DND-41 (cell line): ENCODE results near the gene ROBO4.

Experiments used
- ATAC-seq: fragments of 200-7000 bp; cut with Tn5 transposase; 3 replicates; pipeline ENCODE4 v1.9.1; 2021; ENCODE audit warnings: low read depth; ENCODE audit not compliant: insufficient read depth
- DNase-seq: peaks from one replicate; pipeline ENCODE4 v3.0.0-alpha.2; 2020
- H2AFZ ChIP-seq: 2 replicates; pipeline ENCODE4 v1.6.0; 2012; ENCODE audit warnings: low read depth, low read length
- H3K27ac ChIP-seq: 2 replicates; pipeline ENCODE4 v1.5.1; 2012; ENCODE audit warnings: low read length, inconsistent platforms
- H3K27me3 ChIP-seq: fragments of 200-600 bp; sonication (generic); 2 replicates; pipeline ENCODE4 v1.6.0; 2012; ENCODE audit warnings: low read length, mild to moderate bottlenecking, inconsistent platforms; ENCODE audit not compliant: insufficient read depth, poor library complexity
- H3K36me3 ChIP-seq: 2 replicates; pipeline ENCODE4 v1.5.1; 2012; ENCODE audit warnings: low read length, inconsistent platforms; ENCODE audit not compliant: insufficient read depth
- H3K4me1 ChIP-seq: 2 replicates; pipeline ENCODE4 v1.5.1; 2012; ENCODE audit warnings: mild to moderate bottlenecking, low read length; ENCODE audit not compliant: insufficient read depth
- H3K4me2 ChIP-seq: 2 replicates; pipeline ENCODE4 v1.6.0; 2012; ENCODE audit warnings: mild to moderate bottlenecking, moderate library complexity, low read length, inconsistent platforms; ENCODE audit not compliant: insufficient read depth
- H3K4me3 ChIP-seq, 2 experiments: fragments of 200-600 bp in 1 of 2; shearing (Covaris generic) in 1 of 2; 2 replicates each; pipeline ENCODE4 v1.5.1; 2012 to 2016; ENCODE audit warnings: inconsistent platforms in 2 of 2, low read length in 2 of 2, mild to moderate bottlenecking in 2 of 2, low read depth in 1 of 2, moderate library complexity in 1 of 2
- H3K79me2 ChIP-seq: 2 replicates; pipeline ENCODE4 v1.6.0; 2012; ENCODE audit warnings: low read length, inconsistent platforms; ENCODE audit not compliant: insufficient read depth
- H3K9ac ChIP-seq: 2 replicates; pipeline ENCODE4 v1.6.0; 2012; ENCODE audit warnings: low read depth, mild to moderate bottlenecking, inconsistent platforms, low read length, moderate library complexity
- H3K9me3 ChIP-seq: 2 replicates; pipeline ENCODE4 v1.5.1; 2012; ENCODE audit warnings: low read length, moderate library complexity, mild to moderate bottlenecking, inconsistent platforms; ENCODE audit not compliant: insufficient read depth, severe bottlenecking
- H4K20me1 ChIP-seq: 2 replicates; pipeline ENCODE4 v1.6.0; 2012; ENCODE audit warnings: low read length; ENCODE audit not compliant: insufficient read depth
- CTCF ChIP-seq: IDR thresholded peaks from 2 replicates; pipeline ENCODE4 v1.5.1; 2012; ENCODE audit warnings: borderline replicate concordance, low read length, moderate library complexity, mild to moderate bottlenecking; ENCODE audit not compliant: poor library complexity, severe bottlenecking; ENCODE audit errors: extremely low read depth
- EZH2 ChIP-seq: IDR thresholded peaks from 3 replicates; pipeline ENCODE4 v1.6.1; 2012; ENCODE audit warnings: borderline replicate concordance, low read depth, mild to moderate bottlenecking, moderate library complexity, low read length, inconsistent platforms; ENCODE audit not compliant: severe bottlenecking

The ROBO4 gene

GRCh38 chr11:124843616-124843910 is 54.1 kb downstream of the ROBO4 start:
- Histone ChIP-seq H3K27ac (no peak overlapping the region), H3K9ac (no peak overlapping the region), H3K4me2 (no peak overlapping the region), H3K4me1 (no peaks in the 10 kb centered on the region), H2AFZ (no peak overlapping the region), H3K9me3 (no peaks in the 10 kb centered on the region), H3K4me3 (no peak overlapping the region), H4K20me1 (no peaks in the 10 kb centered on the region), H3K79me2 (no peaks in the 10 kb centered on the region), H3K36me3 (no peaks in the 10 kb centered on the region), H3K27me3 (peaks cover 36% of the 10 kb centered on the region)
- DNase-seq = no peak
- TF ChIP-seq EZH2 (no peak), CTCF (no peak)
- ATAC-seq = no peak

- peaks cover 31% of the 10 kb centered on the region for H3K27me3 ChIP-seq
- H3K4me2 ChIP-seq = no peak overlapping the region
- no peaks in the 10 kb centered on the region for H3K79me2 ChIP-seq
- H3K36me3 ChIP-seq = no peaks in the 10 kb centered on the region
- DNase-seq (no peak), ATAC-seq (no peak)
- no peak overlapping the region for H3K9ac ChIP-seq
- no peak overlapping the region for H3K4me3 ChIP-seq
- no peak overlapping the region for H2AFZ ChIP-seq
- H3K27ac ChIP-seq = no peak overlapping the region
- H4K20me1 ChIP-seq = no peaks in the 10 kb centered on the region
- no peaks in the 10 kb centered on the region for H3K9me3 ChIP-seq
- no peaks in the 10 kb centered on the region for H3K4me1 ChIP-seq
- TF ChIP-seq CTCF (no peak), EZH2 (no peak)
These were observed 55.4 kb downstream of the ROBO4 start for GRCh38 chr11:124842305-124842704.

- TF ChIP-seq CTCF (no peak), EZH2 (no peak)
- ATAC-seq = no peak
- no peak overlapping the region for H3K4me2 ChIP-seq
- H3K27me3 ChIP-seq = peaks cover 28% of the 10 kb centered on the region
- H2AFZ ChIP-seq = no peak overlapping the region
- no peaks in the 10 kb centered on the region for H4K20me1 ChIP-seq
- H3K4me1 ChIP-seq = no peaks in the 10 kb centered on the region
- no peak overlapping the region for H3K27ac ChIP-seq
- DNase-seq = no peak
- no peaks in the 10 kb centered on the region for H3K79me2 ChIP-seq
- no peak overlapping the region for H3K9ac ChIP-seq
- H3K36me3 ChIP-seq = no peaks in the 10 kb centered on the region
- no peak overlapping the region for H3K4me3 ChIP-seq
- no peaks in the 10 kb centered on the region for H3K9me3 ChIP-seq
These were observed 55.8 kb downstream of the ROBO4 start for GRCh38 chr11:124841840-124842239.

GRCh38 chr11:124841201-124841600 is 56.5 kb downstream of the ROBO4 start:
- ATAC-seq (no peak), DNase-seq (no peak)
- H3K9me3 ChIP-seq = no peaks in the 10 kb centered on the region
- no peak overlapping the region for H2AFZ ChIP-seq
- no peak overlapping the region for H3K4me3 ChIP-seq
- H3K4me2 ChIP-seq = no peak overlapping the region
- H3K9ac ChIP-seq = no peak overlapping the region
- H3K36me3 ChIP-seq = no peaks in the 10 kb centered on the region
- no peaks in the 10 kb centered on the region for H3K4me1 ChIP-seq
- TF ChIP-seq EZH2 (no peak), CTCF (no peak)
- no peaks in the 10 kb centered on the region for H3K79me2 ChIP-seq
- H3K27ac ChIP-seq = no peak overlapping the region
- peaks cover 28% of the 10 kb centered on the region for H3K27me3 ChIP-seq
- no peaks in the 10 kb centered on the region for H4K20me1 ChIP-seq
